NK-92 treated with Interleukin-12 subunit alpha and Interleukin-12 subunit beta, amount 100 ng/mL, for 24 hours (cell line): Measurements from ENCODE around the gene POU2AF1.

Experiments
- DNase-seq: peaks from one replicate; lab custom pipeline; 2025; lab: John Stamatoyannopoulos, UW

POU2AF1 gene, protein sequence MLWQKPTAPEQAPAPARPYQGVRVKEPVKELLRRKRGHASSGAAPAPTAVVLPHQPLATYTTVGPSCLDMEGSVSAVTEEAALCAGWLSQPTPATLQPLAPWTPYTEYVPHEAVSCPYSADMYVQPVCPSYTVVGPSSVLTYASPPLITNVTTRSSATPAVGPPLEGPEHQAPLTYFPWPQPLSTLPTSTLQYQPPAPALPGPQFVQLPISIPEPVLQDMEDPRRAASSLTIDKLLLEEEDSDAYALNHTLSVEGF

DNA sequence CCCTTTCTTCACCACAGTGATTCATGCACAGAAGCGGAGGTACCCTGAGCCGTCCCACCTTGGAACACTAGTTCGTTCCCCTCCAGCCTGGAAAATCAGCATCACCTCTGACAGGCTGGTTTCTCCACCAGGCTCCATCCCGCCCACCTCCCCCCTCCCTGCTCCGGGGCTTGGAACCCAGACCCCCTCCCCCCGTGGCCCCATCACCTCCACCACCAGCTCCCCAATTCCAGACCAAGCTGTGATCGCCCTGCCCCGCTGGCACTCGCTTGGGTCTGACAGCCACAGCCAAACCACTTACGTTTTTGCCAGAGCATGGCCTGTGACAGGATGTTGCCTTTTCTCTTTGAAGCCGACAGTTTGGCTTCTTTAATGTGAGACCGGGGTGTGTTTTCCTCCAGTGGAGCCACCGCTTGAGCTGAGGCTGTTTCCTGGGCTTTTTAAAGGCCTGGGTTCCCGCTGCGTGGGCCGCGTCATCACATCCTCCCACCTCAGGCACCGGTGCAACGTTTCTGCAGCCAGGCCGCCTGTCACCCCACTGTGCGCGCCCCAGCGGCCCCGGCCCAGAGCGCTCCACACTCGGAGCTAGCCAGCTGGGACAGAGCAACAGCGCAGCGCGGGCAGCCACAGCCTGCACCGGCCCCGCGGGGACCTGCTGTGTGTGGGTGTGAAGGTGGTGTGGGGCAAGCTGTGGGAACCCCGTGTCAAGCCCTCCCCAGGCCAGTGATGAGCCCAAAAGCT, at the start of gene POU2AF1:
Gene POU2AF1 (minus strand): TSS at position 415 of the 741 bp plus-strand sequence. CDS start 98 bp downstream, at position 317.
- DNase-seq: no peak

DNA sequence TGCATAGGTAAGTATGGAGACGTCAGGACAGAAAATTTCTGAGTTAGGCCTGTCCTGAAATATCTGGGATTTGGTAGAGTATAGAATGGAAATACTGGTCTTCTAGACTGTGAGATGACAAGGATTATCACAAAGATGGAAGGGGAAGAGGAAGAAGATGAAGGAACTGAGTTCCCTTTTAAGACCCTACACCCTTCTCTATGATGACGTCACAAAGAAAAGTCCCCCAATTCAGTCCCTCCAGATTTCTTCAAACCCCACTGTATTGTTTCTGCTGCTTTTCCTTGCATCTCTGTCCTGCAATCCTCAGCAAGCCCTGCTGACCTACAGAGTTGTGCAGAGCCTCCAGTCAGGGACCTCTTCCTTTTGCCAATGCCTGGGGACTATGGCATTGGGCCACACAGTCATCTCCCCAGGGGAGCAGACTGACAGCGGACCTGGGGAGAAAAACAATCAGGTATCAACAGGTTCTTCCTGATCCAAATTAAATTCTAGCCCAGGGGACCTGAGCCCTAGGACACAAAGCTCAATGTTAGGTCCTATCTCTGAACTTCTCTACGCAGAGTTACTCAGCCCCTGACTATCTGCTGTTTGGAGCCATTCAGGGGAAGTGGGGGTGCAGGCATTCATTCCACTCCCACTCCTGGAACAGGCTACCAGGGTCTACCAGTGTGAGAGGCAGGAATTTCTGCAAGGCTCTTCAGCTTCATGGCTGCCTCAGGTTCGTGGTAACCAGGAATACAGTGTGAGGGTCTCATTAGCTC, 49.2 kb upstream of the POU2AF1 start:
- DNase-seq: no peak

DNA sequence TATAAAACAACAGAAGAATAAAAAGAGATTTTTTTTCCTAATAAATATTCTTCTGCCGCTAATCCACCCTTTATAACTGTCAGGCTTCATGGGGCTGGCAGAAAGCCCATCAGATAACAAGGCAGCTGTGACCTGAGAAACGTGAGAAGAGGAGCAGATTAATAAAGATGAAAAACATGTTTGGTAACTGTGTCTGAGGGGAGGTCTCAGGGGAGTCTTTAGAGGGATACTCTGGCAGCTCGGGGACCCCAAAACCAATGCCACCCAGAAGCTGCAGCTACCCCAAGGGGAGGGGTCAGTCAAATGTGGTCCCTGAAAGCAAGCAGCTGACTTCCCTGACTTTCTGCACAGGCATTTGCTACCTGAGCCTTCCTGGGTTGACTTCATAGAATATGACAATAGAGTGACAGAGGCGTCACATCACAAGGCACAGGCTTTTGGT, 48.4 kb upstream of the POU2AF1 start:
- DNase-seq: no peak

DNA sequence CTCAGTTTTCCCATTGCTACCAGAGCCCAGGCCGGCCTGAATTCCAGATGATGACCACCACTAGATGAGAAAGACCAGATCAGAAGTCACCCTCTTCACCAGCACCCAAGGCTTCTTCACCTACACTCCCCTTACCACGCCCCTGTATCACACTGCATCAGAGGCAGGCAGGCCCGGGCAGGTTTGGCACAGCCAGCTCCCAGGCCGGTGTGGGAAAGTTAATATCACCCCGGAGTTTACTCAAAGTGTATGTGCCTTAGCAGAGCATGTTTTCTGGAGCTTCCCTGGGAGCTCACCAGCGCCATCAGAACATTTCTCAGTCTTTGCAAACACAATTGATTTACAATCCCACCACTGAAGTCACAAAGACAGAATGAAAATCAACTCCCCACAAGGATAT, 47.5 kb upstream of the POU2AF1 start:
- no peak for DNase-seq

DNA sequence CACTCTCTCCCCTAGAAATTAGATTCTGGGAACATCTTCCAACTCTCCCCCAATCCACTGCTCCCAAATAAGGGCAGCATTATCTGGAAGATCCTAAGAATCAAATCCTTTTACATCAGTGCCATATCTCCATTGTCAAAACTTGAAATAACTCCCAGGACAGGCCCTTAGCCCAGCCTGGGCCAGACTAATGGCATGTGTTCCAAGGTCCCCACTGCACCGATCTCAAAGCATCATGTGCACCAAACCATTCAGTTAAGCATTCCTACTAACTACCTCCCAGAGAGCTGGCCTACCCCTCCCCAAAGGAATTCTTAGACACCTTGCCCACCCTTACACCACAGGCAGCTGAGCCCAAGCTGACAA, 44.2 kb upstream of the POU2AF1 start:
- no peak for DNase-seq

DNA sequence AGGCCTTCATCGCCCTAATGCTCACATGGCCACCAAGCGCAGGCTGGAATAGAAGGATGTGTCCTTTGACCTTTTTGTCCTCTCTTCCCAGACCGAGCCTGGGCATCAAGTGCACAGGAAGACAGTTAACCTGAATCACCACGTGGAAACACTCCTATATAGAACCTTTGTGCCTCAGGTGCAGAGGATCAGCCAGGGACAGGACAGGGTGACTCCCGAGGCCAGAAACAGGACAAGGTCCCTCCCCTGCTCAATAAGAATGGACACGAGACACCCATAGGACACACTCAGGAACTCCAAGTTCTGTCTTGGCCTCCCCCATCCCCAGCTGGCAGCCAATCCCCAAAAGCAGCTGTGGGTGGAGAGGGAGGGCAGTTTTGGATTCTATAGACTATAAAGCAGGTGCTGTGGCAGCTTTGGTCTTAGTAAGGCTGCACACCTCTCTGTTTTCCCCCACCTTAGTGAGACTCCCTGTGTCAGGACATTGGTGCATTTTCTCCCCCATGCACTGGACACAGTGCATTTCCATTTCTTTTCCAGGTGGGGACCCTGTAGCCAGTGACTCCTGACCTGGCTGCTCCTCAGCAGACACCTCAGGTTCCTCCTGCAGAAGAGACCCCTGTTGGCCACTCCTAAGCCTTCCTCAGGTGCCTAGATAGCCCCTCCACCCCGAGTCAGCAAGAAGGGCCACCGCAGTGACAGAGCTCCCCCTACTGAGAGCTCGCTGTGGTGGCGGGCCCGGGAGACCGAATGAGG, 43.6 kb upstream of the POU2AF1 start:
- DNase-seq: no peak

DNA sequence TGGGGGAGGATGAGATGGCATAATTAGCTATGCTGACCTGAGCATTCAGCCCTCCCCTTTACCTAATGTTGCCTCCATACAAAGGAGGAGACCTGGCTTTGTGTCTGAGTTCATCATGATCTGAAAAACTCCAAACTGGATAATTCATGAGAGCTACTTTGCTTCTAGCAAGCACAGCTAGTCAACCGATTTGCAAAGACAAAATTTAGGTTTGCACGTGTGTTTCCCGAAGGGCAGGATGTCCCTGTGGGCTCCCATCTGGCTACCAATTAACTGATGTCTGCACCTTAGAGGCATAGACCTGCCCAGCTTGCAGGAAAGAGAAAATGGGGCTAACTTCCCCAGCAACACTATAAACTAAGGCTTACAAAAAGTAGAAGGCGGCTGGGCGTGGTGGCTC, 42.2 kb upstream of the POU2AF1 start:
- DNase-seq: no peak

DNA sequence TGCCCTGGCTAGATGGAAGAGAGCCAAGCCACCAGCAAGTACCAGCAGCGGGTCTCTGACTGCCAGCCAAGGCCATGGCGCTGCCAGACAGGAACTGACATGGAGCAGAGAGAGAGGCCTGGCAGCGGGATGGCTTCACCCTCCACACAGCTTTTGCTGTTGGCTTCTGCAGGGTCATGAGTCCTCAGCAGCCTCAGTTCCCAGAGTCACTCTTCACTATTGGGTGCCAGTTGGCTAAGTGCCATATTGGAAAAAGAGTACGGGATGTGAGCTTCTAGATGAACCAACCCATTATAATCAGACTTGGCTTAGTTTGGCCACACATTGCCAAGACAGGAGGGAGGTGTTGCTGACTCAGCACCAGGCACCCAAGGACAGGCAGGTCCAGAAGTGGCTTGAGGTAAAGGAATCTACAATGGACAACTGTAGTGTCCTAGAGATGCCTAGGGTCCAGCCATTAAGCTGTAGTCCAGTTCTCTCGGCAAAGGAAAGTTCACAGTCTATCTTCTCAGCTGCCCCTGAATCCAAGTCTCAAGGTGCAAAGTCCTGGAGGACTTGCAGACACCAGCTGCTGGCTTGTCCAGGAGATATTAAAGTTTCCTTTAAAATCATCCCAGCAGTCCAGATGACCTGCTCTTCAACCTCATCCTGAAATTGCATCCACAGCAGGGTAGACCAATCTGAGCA, 40.7 kb upstream of the POU2AF1 start:
- no peak for DNase-seq

DNA sequence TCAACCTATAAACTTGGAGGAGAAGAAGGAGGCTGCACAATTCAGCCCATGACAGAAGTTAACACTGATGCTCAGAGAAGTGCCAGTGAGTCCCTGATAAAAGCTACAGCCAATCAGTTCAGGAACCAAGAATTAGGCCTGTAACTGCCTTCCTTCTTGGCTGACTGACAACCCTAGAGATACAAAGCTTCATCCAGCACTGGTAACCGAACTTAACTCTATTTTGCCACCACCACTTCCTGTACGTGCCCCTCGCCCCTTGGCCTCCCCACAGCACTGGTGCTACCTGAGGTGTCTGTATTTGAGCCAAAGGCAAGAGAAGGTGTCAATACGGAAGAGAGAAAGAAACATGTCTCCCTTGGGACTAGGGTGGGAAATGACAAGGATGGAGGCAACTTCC, 40.1 kb upstream of the POU2AF1 start:
- DNase-seq: no peak

DNA sequence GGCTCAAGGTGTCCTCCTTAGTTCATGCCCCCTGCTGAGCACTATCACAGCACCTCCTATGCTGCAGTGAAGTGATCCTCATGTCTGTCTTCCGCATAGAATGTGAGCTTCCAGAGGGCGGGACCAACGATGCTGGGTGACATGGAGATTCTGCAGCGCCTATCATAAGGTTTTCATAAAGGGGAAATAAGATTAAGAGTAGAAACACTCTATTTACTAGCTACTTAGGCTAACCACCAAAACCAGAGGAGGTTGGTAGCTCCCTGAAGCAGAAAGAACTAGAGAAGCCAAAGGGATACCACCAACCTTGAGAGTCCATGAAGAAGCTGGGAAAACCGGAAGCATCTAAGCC, 39.3 kb upstream of the POU2AF1 start:
- no peak for DNase-seq

DNA sequence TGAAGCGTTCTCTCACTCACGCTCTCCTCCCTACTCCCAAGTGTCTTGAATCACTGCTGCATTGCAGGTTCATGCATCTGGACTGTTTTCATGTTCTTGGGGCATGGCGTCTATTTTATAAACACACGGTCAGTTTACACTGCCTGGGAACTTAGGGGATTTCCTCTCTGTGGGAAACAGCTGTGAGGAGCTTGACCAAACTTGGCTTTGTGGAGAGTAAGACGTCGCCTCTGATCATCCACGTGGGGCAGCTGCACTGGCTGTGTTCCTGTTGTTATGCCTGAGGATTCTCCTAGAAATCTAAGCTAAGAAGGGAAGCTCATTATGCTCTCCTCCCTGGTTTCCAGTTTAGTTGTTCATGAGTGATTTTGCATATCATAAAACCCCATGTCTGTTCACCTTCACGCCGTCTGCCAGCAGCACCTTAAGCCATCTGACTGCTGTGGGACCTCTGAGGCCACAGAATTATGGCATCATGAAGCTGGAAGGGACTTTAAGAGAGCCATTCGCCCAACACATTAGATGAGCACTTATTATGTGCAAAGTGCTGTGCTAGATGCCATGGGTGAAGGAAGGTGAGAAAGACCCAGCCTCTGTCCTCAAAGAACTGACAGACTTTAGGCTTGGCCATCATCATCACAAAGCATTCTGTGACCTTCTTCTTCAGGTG, 38.8 kb upstream of the POU2AF1 start:
- no peak for DNase-seq

DNA sequence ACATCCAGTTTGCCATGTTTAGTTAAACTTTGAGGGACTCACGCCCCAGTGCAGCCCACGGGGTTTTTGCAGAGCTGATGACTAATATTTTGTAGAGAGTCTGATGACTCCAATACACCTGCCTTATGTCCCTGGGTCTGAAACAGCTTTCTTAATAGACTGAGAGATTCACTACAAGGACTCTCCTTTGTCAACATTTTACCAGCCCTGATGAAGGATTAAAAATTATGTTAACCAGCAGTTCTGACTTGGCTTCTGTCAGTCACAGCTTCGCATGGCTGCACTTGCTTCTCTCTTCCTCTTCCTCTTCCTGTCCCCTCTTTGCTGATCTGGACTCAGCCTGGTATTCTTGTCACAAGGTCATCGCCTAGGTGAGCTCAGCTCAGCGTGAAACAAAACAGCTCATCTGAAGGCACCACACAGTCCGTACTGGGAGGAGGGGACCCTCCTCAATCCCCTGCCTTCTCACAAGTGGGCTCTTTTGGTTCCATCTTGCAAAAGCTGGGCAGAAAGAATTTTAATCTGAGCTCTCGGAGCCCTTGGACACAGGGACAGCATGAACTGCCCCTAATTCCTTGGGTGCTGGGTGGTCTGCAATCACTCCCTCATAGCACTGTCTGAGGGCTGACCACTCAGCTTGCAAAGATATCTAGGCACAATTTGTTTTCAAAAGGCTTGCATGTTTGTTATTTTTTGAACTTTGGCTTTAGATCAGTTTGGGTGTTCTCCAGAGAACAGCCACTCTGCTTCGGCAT, 38.1 kb upstream of the POU2AF1 start:
- no peak for DNase-seq

DNA sequence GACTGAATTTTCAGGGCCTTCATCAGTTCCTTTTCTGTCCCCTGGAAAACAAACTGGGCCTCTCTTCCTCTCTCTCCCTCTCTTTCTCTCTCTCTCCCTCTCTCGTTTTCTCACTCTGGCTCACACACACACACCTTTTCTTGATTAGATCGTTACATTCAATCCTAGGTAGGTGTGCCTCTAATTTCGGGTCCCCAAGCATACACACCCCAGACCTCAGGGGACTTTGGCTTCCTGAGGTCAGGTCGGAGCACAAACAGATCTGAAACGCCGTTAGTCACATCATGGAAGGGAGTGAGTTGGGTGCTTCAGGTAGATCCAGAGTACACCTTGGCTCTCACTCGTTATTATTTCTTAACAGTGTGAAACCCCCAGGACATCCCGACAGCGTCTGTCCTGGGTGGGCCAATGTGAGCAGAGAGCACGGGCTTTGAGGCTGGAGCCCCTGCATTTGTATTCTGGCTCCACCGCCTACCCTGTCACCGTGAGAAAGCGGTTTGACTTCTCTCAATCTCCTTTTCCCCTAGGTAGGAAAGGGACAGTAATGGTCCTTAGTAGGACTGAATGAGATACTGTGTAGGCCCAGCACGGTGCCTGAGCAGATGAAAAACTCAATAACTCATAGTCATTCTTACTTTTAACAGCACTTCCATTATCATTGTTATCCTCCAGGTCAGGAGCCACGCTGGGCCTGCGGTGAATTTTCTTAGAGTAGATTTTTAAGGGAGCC, 37.3 kb upstream of the POU2AF1 start:
- no peak for DNase-seq

DNA sequence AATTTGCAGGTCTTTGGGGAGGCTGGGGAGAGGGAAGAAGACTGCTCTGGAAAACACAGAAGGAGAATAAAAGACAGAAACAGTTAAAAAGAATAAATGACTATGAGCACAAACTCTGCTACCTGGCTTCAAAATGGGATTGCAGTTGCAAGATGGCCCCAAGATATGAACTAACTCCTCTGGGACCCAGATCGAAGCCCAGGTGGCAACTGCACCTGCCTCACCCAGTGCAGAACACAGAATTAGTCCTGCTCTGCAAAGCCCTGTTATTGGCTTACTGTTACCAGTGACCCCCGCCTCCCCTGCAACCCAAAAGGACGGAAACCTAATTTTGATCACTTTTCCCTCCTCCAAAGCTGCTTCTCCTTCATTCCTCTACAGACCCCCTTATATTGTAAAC, 35.9 kb upstream of the POU2AF1 start:
- DNase-seq: no peak

DNA sequence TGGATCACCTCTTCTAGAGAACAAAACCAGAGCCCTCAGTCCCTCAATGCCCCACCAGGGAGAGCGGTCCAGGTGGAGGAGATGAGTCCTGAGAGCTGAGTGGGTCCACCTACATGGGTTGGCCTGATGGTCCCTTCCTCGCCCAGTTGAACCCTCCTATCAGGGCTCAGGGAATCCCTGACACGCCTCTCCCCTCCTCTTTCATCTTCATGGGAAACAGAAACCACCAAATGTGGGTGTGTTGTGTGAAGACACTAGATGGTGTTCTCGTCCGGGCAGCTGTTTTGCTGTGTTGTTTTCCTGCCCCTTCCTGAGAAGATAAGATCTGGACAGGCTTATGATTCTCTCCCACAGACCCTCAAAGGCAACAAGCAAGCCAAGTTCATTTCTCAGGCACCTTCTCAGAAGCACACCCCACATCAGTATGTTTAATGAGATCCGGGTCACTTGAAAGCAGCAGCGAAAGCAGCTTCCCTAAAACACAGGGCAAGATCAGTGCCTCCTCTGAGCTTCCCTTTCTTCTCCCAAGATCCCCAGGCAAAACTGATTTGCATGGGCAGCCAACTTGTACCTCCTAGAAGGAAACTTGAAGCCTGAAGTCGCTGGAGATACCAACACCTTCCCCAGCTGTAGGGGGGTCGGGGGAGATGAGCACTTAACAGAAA, 35.3 kb upstream of the POU2AF1 start:
- DNase-seq: no peak

DNA sequence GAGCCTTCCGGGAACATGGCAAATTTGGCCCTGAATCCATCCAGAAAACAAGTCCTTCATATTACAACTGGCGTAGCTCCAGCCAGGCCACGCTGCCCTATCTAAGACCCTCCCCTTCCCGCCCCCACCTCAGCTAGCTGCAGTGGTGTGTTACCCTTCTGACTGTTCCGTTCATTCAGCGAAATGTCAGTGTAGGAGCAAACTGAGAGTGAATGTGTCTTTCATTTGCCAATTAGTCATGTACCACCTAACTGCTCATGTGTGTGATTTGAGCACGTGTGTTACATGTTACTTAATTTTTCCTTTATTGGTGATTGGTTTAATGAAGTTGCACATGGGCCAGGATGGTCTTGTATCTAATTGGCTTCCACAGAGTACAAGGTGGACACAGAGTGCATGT, 34.8 kb upstream of the POU2AF1 start:
- DNase-seq: no peak

DNA sequence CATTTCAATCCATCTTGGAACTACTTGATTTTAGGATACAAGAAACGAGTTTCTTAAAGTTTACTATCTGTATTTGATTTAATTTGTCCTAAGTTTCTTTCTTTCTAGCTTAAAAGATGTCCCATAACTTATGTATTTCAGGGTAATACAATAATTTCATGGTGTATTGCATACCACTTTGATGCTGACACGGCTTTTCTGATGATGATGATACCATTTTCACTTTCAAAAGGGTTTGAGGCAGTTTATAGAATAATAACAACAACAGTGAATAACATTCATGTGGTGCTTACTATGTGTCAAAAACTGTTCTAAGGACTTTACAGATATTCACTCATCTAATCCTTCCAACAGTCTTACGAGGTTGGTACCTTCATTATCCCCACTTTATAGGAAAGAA, 33.2 kb upstream of the POU2AF1 start:
- DNase-seq: no peak

DNA sequence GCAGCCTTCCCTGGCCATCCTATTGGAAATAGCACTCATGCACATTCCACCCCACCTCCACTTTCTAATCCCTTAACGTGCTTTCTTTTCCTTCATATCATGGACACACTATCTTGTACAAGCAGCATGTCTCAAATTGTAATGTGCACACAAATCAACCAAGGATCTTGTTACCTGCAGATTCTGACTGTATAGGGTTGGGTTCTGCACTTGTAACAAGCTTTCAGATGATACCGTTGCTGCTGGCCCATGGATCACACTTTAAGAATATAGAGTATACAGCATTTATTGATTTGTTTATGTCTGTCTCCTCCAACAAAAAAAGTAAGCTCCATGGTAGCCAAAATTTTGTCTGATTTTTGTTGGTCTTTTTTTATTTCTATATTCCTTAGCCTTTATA, 32.4 kb upstream of the POU2AF1 start:
- DNase-seq: no peak

DNA sequence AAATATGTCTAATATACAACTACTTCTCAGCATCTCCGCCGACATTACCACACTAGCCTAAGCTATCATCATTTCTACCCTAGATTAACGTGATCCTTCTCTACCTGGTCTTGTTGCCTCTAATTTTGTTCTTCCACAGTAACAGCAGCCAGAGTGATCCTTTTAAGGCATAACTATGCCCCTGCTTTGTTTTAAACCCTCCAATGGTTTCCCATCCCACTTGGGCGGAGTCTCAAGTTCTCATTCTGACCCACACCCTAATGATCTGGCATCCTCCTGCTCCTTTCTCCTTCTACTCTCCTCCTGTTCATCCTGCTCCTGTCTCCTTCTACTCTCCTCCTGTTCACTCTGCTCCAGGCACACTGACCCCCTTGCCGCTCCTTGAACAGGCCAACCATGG, 31.9 kb upstream of the POU2AF1 start:
- no peak for DNase-seq
